ENCODE data around the gene TMPRSS11D. TPM values are rescaled to one million over a fixed set of nuclear protein-coding genes. Genes with fewer than 3 reads are reported as not detected.

TMPRSS11D gene
- polyA plus RNA-seq, 3 donors: 0.11 TPM; not detected in 2

DNA sequence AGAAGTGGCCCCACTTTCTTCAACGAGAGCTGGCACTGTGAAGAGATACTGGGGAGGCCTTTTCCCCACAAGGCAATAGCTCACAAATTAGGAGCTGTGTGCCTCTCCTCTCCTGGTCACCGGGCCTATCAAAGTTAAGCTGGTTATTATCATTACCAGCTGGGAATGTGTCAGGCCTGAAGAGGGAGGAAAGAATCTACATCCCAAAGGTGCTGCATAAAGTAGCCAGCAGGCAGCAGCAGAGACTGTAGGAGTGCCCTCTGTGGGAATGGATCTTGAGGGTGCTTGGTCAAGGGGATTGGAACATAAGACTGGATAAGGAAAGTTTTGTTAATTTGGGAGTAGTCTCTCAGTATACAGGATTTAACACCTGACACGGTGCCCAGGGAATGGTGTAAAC, 9.1 kb upstream of the TMPRSS11D start:
- no peak for DNase-seq (ENCODE audit: extremely low read depth in 1 of 11, low read depth in 9 of 11, low spot score in 4 of 11)

DNA sequence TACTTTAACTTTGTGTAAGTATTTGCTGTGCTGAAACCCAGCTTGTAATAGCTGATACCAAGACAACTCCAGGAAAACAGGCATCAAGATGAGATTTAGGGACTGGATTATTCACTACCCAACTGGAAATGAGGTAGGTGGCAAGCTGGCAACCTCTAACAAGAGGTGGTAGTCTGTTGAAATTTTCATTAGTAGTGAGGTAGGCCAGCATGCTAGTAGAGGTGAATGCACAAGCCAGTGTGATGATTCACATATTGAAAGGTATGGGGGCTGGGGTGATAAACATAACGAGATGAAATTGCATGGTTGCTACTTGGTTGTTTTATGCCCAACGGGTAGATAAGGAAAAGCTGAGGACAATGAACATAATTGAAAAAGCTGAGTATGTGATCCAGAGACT, 8.5 kb upstream of the TMPRSS11D start:
- DNase-seq (ENCODE audit: extremely low read depth in 1 of 11, low read depth in 9 of 11, low spot score in 4 of 11): no peak

DNA sequence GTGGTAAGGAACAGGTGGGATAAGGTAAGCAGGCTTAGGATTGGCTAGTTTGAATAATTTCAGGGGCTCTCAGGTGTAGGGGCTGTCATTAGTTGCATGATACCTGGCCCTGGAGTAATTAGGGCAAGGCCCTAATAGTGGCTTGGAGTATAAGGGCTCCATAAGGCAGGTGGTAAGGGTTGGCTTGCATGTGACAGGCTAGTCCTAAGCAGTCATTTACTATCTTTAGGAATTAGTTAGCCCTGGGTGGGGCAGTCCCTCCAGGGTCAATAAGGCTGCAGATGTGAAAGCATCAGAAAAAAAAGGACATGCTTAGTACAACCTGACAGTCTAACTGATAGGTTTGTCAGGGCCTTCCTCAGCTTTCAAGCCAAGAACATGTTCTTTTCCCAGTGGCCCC, 7.8 kb upstream of the TMPRSS11D start:
- DNase-seq (ENCODE audit: extremely low read depth in 1 of 11, low read depth in 9 of 11, low spot score in 4 of 11): no peak

GRCh38 chr4:67886281-67886680, 2.5 kb upstream of the TMPRSS11D start:
- DNase-seq (ENCODE audit: extremely low read depth in 1 of 11, low read depth in 9 of 11, low spot score in 4 of 11): no peak

- no peak for DNase-seq (ENCODE audit: extremely low read depth in 1 of 11, low read depth in 9 of 11, low spot score in 4 of 11)
Observed at GRCh38 chr4:67885762-67886161, 2.0 kb upstream of the TMPRSS11D start.

DNA sequence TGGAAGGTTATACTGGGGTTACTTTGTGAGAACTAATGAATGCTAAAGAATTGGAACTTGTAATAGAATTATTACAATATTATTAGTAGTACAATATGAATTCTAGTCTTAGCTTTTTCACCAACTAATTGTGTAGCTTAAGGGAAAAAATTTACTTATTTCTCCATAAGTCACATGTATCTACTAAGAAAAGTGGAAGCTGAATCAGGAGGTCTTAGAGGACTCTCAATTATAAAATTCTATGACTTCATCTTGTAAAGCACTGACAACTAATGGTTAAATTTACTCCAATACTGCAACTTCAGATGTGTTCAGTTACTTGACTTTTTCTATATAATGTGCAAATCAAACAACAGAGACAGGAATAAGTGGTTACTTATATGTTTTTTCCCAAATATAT, 899 bp upstream of the TMPRSS11D start:
- DNase-seq (ENCODE audit: extremely low read depth in 1 of 11, low read depth in 9 of 11, low spot score in 4 of 11): no peak

GRCh38 chr4:67883458-67883857, 344 bp downstream of the TMPRSS11D start:
- DNase-seq (ENCODE audit: extremely low read depth in 1 of 11, low read depth in 9 of 11, low spot score in 4 of 11): no peak

DNA sequence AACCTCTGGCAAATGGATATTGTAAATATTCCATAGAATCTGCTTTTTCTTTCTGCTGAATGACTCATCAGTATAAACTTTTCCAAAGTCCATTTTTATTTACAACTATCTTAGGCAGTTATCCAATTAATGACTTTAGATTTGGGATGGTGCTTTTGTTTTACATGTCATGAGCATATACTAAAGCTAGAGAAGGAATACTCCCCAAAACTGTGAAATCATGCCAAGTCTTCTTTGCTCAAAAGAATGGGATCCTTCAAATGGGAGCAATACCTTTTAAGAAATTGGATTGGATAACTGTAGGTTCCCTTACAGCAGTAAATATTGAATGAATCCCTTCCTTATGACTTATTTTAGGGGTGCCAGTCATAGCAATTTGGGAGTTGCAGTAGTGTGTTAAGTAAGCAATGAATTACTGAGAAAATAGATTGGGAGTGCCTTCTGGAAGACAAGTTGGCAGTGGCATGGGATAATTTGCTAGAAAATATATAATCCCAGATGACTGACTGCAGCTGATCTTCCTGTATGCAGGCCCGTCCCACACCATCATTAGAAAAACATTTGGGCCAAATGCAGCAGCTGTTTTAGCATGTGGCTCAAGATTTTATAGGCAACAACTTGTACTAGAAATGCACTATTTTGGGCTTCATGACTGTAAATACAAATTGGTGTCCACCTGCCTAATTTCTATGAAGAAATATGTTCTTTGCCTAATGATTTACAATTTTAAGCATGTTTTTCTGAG, 2.8 kb downstream of the TMPRSS11D start:
- DNase-seq (ENCODE audit: extremely low read depth in 1 of 11, low read depth in 9 of 11, low spot score in 4 of 11): no peak

DNA sequence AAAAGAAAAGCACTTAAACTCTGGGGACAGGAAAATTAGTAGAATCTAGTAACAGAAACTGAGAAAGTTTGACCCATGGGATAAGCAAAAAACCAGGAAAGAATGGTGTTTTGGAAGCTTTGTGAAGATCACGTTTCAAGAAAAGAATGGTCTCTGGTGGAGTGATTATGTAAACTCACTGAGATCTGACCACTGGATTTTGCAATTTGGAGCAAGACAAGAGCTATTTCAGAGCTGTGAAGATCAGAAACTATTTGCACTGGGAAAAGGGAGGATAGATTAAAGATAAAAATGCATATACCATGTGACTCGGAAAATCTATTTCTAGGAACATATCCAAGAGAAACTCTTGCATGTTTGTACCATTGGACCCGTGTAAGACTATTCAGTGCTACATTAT, 4.3 kb downstream of the TMPRSS11D start:
- no peak for DNase-seq (ENCODE audit: extremely low read depth in 1 of 11, low read depth in 9 of 11, low spot score in 4 of 11)

- DNase-seq (ENCODE audit: extremely low read depth in 1 of 11, low read depth in 9 of 11, low spot score in 4 of 11): no peak
Observed at GRCh38 chr4:67877086-67877485, 6.7 kb downstream of the TMPRSS11D start.

- no peak for DNase-seq (ENCODE audit: extremely low read depth in 1 of 11, low read depth in 9 of 11, low spot score in 4 of 11)
Observed at GRCh38 chr4:67874986-67875385, 8.8 kb downstream of the TMPRSS11D start.

DNA sequence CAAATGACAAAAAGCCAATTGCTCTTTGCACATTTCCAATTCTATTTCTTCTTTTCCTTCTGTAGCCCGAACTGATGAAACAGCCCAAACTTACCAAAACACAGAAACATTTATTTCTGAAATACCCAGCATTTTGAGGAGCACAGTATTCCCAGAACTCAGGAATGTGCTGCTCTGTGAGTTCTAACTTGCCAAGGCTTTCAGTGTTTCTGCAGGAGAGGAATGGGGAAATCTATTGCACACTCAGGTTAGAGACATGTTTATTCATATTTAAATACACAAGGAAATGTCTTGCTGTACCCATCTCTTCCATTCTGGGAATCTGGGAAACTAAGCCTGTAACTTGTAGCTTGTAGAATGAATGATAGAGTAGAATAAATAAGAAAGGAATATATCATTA, 10.7 kb downstream of the TMPRSS11D start:
- no peak for DNase-seq (ENCODE audit: extremely low read depth in 1 of 11, low read depth in 9 of 11, low spot score in 4 of 11)

GRCh38 chr4:67871867-67872266, 11.9 kb downstream of the TMPRSS11D start:
- DNase-seq (ENCODE audit: extremely low read depth in 1 of 11, low read depth in 9 of 11, low spot score in 4 of 11): peak in 1 of 11 donors; percentile 4

GRCh38 chr4:67869580-67870190, 14.1 kb downstream of the TMPRSS11D start:
- DNase-seq (ENCODE audit: extremely low read depth in 1 of 11, low read depth in 9 of 11, low spot score in 4 of 11): no peak

DNA sequence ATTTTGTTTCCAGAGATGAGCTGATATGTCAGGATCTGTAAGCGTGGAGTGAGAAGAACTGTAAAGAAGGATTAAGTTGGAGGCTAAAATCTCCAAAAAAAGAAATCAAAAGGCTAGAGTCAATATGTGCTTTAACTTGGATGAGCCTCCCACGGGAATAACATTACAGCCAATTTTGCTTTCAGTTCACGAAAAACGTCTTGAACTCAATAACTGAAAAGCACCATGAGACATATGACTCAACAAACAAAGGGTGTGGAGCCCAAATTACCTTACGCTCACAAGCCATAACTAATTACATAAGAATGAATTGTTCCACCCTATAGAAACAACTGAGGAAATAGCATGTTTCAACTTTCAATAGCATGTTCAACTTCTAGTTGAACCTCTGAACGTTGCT, 22.3 kb downstream of the TMPRSS11D start:
- no peak for DNase-seq (ENCODE audit: extremely low read depth in 1 of 11, low read depth in 9 of 11, low spot score in 4 of 11)

GRCh38 chr4:67853336-67853735, 30.5 kb downstream of the TMPRSS11D start:
- no peak for DNase-seq (ENCODE audit: extremely low read depth in 1 of 11, low read depth in 9 of 11, low spot score in 4 of 11)

DNA sequence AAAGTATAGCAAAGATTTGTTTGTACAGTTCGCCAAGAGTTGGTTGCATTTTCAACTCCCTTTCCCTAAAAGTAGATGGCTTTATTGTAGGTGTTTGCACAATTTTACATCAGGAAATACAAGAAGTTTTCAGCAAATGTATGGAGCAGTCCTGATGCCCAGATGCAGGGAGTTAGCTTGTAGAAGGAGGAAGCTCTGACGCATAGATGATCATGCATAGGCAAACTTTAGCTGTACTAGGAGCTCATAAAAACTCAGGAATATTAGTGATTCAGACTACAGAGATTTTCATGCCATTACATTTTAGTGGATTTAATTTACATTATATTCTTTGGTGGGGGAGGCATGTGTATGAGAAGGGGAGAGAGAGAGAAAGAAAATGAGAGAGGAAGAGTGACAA, 62.9 kb downstream of the TMPRSS11D start:
- no peak for DNase-seq (ENCODE audit: extremely low read depth in 1 of 11, low read depth in 9 of 11, low spot score in 4 of 11)

DNA sequence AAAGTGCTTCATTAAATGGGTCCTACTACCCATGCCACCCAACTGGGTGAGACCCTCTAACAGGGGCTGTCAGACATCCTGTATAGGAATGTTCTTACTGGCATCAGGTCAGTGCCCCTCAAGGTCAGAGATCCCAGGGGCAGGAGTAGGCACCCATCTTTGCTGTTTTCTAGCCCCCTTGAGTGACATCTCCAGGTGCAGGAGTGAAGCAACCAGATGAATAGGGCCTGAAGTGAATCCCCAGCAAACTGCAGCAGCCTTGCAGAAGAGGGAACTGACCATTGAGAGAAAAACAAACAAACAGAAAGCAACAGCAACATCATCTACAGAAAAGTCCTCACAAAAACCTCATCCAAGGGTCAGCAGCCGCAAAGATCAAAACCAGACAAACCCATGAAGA, 73.8 kb downstream of the TMPRSS11D start:
- DNase-seq (ENCODE audit: extremely low read depth in 1 of 11, low read depth in 9 of 11, low spot score in 4 of 11): no peak

- no peak for DNase-seq (ENCODE audit: extremely low read depth in 1 of 11, low read depth in 9 of 11, low spot score in 4 of 11)
Observed at GRCh38 chr4:67809502-67809901, 74.3 kb downstream of the TMPRSS11D start.

- DNase-seq (ENCODE audit: extremely low read depth in 1 of 11, low read depth in 9 of 11, low spot score in 4 of 11): no peak
Observed at GRCh38 chr4:67796810-67797209, 87.0 kb downstream of the TMPRSS11D start.

GRCh38 chr4:67790721-67791120, 93.1 kb downstream of the TMPRSS11D start:
- DNase-seq (ENCODE audit: extremely low read depth in 1 of 11, low read depth in 9 of 11, low spot score in 4 of 11): no peak
